Body of pancreas (tissue), 4 donors: ENCODE measurements around the gene IFI27L1. TPM values are rescaled to one million over a fixed set of nuclear protein-coding genes. Genes with fewer than 3 reads are reported as not detected.

Experiments used
- ATAC-seq: fragments of 150-250 bp; one replicate; pipeline ENCODE4 v1.9.1; 2016
- DNase-seq, 4 donors: peaks; one replicate each; pipeline ENCODE4 v3.0.0-alpha.2; 2019
- H3K27ac ChIP-seq, 4 donors: fragments of 200-600 bp; sonication (generic); 1 replicate in 3 of 4; 2 replicates in 1 of 4; pipeline versions ENCODE4 v1.5.1 to v1.6.1; 2016 to 2019; ENCODE audit warnings: mild to moderate bottlenecking in 1 of 4, mixed read lengths in 1 of 4, moderate library complexity in 1 of 4
- H3K27me3 ChIP-seq, 2 donors: fragments of 200-600 bp; sonication (generic); one replicate each; pipeline ENCODE4 v1.6.0; 2016; ENCODE audit warnings: mild to moderate bottlenecking in 1 of 2
- H3K36me3 ChIP-seq, 2 donors: fragments of 200-600 bp; sonication (generic); replicated peaks in 1 of 2; 2 replicates each; pipeline ENCODE4 v1.5.1; 2016; ENCODE audit warnings: low read depth in 2 of 2; ENCODE audit not compliant: insufficient read depth in 1 of 2
- H3K4me1 ChIP-seq: fragments of 200-600 bp; sonication (generic); one replicate; pipeline ENCODE4 v1.6.0; 2016
- H3K4me3 ChIP-seq, 2 donors: fragments of 200-600 bp; sonication (generic); 1 replicate in 1 of 2; 2 replicates in 1 of 2; pipeline ENCODE4 v1.5.1; 2016 to 2019
- H3K9me3 ChIP-seq, 3 donors: fragments of 200-600 bp; sonication (generic); 1 replicate in 2 of 3; 2 replicates in 1 of 3; pipeline ENCODE4 v1.5.1; 2016
- CTCF ChIP-seq, 7 experiments: fragments of 450-650 bp in 4 of 7; fragments of 200-600 bp in 3 of 7; sonication (generic) in 3 of 7; IDR thresholded peaks; one replicate each; pipeline ENCODE4 v1.5.1; 2016 to 2019; ENCODE audit warnings: antibody characterized with exemption in 7 of 7
- POLR2A ChIP-seq, 3 donors: fragments of 450-650 bp; IDR thresholded peaks; one replicate each; pipeline ENCODE4 v1.6.1; 2016; ENCODE audit warnings: antibody characterized with exemption in 3 of 3, mild to moderate bottlenecking in 2 of 3
- WGBS, 2 donors: methylation state at CpG; one replicate each; pipeline ENCODE4 v1.1.5; 2017; 5-methylcytosine and 5-hydroxymethylcytosine counted together
- intact Hi-C: fragments of 100-400 bp; cut with DNase I; formaldehyde crosslinking; loops from one replicate; pipeline ENCODE4 v1.15.1; 2023
- total RNA-seq, 2 donors: library from RNA; depleted of rRNA; stranded (reverse); fragments of >200 nt; gene quantifications; one replicate each; pipeline ENCODE4 v1.1.0, GENCODE V29; 2016

Gene IFI27L1
- total RNA-seq = 1 to 10 TPM; 3.4 to 5.6 TPM

DNA sequence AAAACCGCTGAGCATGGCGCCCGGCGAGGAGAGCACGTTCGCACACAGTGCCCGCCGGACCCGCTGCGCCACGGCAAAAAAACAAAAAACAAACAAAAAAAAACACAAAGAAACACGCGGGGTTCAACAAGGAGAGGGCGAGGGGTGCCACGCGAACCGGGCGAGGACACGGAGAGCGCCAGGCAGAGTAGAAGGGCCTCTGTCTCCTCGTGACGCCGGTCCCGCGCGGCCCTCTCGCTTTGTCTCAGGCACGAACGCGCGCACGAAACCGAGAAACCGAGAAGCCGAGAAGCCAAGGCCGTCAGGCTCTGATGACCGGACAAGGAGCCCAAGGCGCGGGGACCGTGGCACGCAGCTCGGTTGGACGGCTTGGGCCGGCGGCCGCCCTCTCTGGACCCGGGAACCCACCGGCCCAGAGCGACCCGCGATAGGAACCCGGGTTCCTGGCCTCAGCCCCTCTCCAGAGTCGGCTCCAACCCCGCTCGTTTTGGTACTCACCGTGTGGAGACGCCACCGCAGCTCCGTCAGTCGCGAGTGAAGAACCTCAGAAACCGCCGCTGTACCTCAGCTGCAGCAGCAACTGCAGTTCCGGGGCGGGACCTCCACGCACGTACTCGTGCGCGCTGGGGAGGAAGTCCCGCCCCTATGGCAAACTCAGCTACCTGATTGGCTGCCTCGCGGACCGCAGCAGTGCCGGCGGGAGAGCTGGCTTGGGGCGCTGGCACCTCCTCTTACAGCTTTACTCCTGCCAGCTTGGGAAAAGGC is at the start of gene IFI27L1, which contains the start of gene DDX24:
Gene IFI27L1, plus strand, starts transcription at position 690 of the 765 bp plus-strand sequence. CDS start 15,628 bp downstream, outside the sequence.
Gene DDX24, minus strand, starts transcription at position 582 of the 765 bp plus-strand sequence. CDS start 1,460 bp downstream, outside the sequence.
- DNase-seq (peak; percentile 98), ATAC-seq (peak; percentile 100)
- intact Hi-C loops = no loop called here
- Histone ChIP-seq H3K27ac (peak within 1 kb of the TSS; percentile 73 to 92 (median 84)), H3K36me3 (no peaks in the 10 kb centered on the region), H3K9me3 (no peaks in the 10 kb centered on the region), H3K4me1 (peaks cover 49% of the 10 kb centered on the region), H3K4me3 (peak within 1 kb of the TSS; percentile 82 to 85), H3K27me3 (no peaks in the 10 kb centered on the region)
- 0 to 1% methylated on average over 46 to 77 of the region's 77 CpGs for WGBS, 2 donors
- TF ChIP-seq POLR2A (IDR thresholded peaks at IDR 0.05) = peak; percentile 93 to 98 (median 98)
- no peak for TF ChIP-seq CTCF (IDR thresholded peaks at IDR 0.05)

GRCh38 chr14:94031883-94032279 is 49.2 kb upstream of the IFI27L1 start:
- intact Hi-C loops = loop anchor here (5.0 kb wide), 1 partner anchor 105 kb away; no protein-coding TSS in a partner anchor
- H3K27ac ChIP-seq = no peak overlapping the region
- peaks cover 5% of the 10 kb centered on the region for H3K4me1 ChIP-seq
- H3K27me3 ChIP-seq = no peaks in the 10 kb centered on the region
- H3K36me3 ChIP-seq = no peaks in the 10 kb centered on the region
- no peak for DNase-seq
- ATAC-seq = no peak
- no peak for TF ChIP-seq CTCF (IDR thresholded peaks at IDR 0.05)
- TF ChIP-seq POLR2A (IDR thresholded peaks at IDR 0.05) = no peak
- no peak overlapping the region for H3K4me3 ChIP-seq
- H3K9me3 ChIP-seq = no peaks in the 10 kb centered on the region
- WGBS, 2 donors = 77 to 81% methylated on average over 7 of the region's 7 CpGs

GRCh38 chr14:94034886-94035285 is 46.2 kb upstream of the IFI27L1 start:
- no peak for ATAC-seq
- intact Hi-C loops = loop anchor here (5.0 kb wide), 1 partner anchor 102 kb away; no protein-coding TSS in a partner anchor

DNA sequence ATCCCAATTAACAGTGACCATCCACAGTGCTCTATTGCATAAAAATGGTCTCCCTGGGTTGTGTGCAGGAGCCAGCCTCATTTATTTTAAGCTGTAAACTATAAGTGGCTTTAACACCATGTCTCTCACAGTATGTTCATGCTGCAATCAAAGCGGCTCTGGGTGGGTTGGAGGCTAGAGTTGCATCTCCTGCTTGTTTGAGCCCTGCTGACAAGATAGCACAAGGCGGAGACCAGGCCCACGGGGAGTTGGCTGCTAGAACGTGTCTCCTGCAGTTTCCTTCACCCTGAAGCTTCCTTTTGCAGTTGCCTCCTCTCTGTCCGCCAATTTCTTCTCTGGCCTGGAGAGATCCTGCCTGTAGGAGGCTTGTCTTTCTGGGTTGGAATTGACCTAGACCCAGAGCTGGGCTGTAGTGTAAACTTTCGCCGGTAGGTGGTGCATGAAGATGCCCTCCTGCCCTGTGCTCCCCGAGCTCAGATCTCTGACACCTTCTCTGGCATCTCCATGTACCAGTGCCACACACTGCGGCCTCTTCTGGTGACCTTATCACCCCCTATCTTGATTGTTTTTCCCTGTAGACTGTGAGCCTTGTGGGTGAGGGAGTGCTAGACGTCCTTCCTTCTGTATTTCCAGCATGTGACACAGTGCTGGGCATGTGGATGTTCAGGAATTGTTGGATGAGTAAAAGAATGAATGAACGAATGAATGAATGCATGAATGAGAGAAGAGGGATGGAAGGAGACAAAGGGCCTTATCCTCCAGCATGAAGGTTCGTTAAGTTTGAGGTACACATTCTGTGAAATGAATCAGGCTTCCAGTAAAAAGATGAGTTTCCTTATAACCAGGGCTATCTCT is 44.6 kb upstream of the IFI27L1 start:
- Histone ChIP-seq H3K4me3 (no peak overlapping the region), H3K27ac (no peak overlapping the region), H3K4me1 (no peaks in the 10 kb centered on the region), H3K9me3 (no peaks in the 10 kb centered on the region), H3K27me3 (no peaks in the 10 kb centered on the region), H3K36me3 (no peaks in the 10 kb centered on the region)
- WGBS, 2 donors = 11 to 29% methylated on average over 8 to 12 of the region's 12 CpGs
- peak; percentile 94 for ATAC-seq
- intact Hi-C loops = no loop called here
- DNase-seq = peak; percentile 75 to 85 (median 79)
- TF ChIP-seq CTCF (IDR thresholded peaks at IDR 0.05) = peak; percentile 70 to 89 (median 86)
- TF ChIP-seq POLR2A (IDR thresholded peaks at IDR 0.05) = no peak

More at GRCh38 chr14:94034886-94035285, 46.2 kb upstream of the IFI27L1 start:
- Histone ChIP-seq H3K27me3 (no peaks in the 10 kb centered on the region), H3K36me3 (no peaks in the 10 kb centered on the region), H3K9me3 (no peaks in the 10 kb centered on the region), H3K4me1 (no peaks in the 10 kb centered on the region), H3K4me3 (no peak overlapping the region), H3K27ac (no peak overlapping the region)
- DNase-seq = no peak
- 81 to 89% methylated on average over 3 of the region's 3 CpGs for WGBS, 2 donors
- TF ChIP-seq CTCF (IDR thresholded peaks at IDR 0.05) (no peak), POLR2A (IDR thresholded peaks at IDR 0.05) (no peak)
